Ishikawa (cell line): Measurements from ENCODE around the gene PLEKHN1.

Source experiments
- CREB1 ChIP-seq: IDR thresholded peaks from 2 replicates; pipeline ENCODE4 v1.6.1; 2012; ENCODE audit warnings: low read depth
- EGR1 ChIP-seq: IDR thresholded peaks from 2 replicates; pipeline ENCODE4 v1.6.1; 2012
- EP300 ChIP-seq: IDR thresholded peaks from 2 replicates; pipeline ENCODE4 v1.6.1; 2012; ENCODE audit warnings: borderline replicate concordance
- FOXM1 ChIP-seq: IDR thresholded peaks from 2 replicates; pipeline ENCODE4 v1.6.1; 2012; ENCODE audit warnings: low read depth, borderline replicate concordance
- NFIC ChIP-seq: IDR thresholded peaks from 2 replicates; pipeline ENCODE4 v1.6.1; 2012
- RAD21 ChIP-seq: IDR thresholded peaks from 2 replicates; pipeline ENCODE4 v1.6.1; 2012; ENCODE audit warnings: low read depth
- TAF1 ChIP-seq: IDR thresholded peaks from 2 replicates; pipeline ENCODE4 v1.6.1; 2012; ENCODE audit warnings: low read depth, mild to moderate bottlenecking
- TCF12 ChIP-seq: IDR thresholded peaks from 2 replicates; pipeline ENCODE4 v1.6.1; 2012; ENCODE audit warnings: low read depth
- TEAD4 ChIP-seq: IDR thresholded peaks from 2 replicates; pipeline ENCODE4 v1.6.1; 2012
- YY1 ChIP-seq: IDR thresholded peaks from 2 replicates; pipeline ENCODE4 v1.6.1; 2012; ENCODE audit warnings: low read depth
- ZBTB7A ChIP-seq: IDR thresholded peaks from 2 replicates; pipeline ENCODE4 v1.6.1; 2012; ENCODE audit warnings: low read depth
- TF ChIP-seq, protein P1 (sequence below): IDR thresholded peaks from 2 replicates; pipeline ENCODE4 v1.6.1; 2012; ENCODE audit warnings: low read depth, mild to moderate bottlenecking
- TF ChIP-seq, protein P2 (sequence below): IDR thresholded peaks from 2 replicates; pipeline ENCODE4 v1.6.1; 2012
- TF ChIP-seq, protein P3 (sequence below): IDR thresholded peaks from 2 replicates; pipeline ENCODE4 v1.6.1; 2012

The PLEKHN1 gene

DNA sequence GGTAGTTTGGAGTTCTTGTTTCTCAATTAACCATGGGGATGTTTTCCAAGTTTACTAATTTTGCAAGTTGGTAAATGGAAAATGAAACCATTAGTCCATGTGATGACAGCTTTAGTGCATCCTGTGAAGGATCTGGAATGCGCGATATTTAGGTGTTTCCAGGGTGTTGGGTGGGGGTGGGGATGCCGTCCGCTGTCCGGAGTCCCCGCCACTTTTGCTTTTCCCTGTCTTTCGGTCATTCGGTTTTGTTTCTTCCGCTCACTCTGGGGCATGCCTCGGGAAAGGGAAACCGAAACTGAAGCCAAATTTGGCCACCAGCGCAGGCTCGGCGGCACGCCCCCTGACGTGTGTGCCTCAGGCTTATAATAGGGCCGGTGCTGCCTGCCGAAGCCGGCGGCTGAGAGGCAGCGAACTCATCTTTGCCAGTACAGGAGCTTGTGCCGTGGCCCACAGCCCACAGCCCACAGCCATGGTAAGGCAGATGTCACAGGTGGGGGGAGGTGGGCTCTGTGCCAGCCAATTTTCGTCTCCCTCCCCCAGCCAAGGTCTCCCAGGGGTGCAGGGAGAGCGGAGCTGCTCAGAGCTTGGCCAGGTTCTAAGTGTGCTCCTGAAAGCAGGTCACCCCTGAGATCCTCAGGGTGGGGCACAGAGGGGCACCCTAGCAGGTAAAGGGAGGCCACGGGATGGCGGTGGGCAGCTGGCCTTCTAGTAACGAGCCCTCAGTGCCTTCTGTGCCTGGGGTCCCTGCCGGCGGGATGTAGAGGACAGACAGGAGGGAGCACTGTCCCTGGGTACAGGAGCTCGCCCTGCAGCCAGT lies 47.0 kb downstream of the PLEKHN1 start, which contains the start of gene ISG15:
Gene ISG15, plus strand, starts transcription at position 393 of the 817 bp plus-strand sequence. Its CDS starts 77 bp downstream, at position 470.
- TF ChIP-seq NFIC, result 0 out of 2 replicates have a peak, but pooled peaks have one; percentile 10
- no peak for TF ChIP-seq RAD21

DNA sequence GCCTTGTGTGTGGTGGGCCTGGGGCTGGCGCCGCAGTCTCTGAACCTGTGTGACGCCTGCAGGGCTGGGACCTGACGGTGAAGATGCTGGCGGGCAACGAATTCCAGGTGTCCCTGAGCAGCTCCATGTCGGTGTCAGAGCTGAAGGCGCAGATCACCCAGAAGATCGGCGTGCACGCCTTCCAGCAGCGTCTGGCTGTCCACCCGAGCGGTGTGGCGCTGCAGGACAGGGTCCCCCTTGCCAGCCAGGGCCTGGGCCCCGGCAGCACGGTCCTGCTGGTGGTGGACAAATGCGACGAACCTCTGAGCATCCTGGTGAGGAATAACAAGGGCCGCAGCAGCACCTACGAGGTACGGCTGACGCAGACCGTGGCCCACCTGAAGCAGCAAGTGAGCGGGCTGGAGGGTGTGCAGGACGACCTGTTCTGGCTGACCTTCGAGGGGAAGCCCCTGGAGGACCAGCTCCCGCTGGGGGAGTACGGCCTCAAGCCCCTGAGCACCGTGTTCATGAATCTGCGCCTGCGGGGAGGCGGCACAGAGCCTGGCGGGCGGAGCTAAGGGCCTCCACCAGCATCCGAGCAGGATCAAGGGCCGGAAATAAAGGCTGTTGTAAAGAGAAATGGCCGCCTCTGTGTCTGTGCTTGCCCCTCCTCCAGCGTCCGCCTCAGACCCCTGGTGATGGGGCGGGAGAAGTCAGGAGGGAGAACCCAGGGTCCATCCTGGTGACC lies 47.8 kb downstream of the PLEKHN1 start:
- TF ChIP-seq, protein P1, sequence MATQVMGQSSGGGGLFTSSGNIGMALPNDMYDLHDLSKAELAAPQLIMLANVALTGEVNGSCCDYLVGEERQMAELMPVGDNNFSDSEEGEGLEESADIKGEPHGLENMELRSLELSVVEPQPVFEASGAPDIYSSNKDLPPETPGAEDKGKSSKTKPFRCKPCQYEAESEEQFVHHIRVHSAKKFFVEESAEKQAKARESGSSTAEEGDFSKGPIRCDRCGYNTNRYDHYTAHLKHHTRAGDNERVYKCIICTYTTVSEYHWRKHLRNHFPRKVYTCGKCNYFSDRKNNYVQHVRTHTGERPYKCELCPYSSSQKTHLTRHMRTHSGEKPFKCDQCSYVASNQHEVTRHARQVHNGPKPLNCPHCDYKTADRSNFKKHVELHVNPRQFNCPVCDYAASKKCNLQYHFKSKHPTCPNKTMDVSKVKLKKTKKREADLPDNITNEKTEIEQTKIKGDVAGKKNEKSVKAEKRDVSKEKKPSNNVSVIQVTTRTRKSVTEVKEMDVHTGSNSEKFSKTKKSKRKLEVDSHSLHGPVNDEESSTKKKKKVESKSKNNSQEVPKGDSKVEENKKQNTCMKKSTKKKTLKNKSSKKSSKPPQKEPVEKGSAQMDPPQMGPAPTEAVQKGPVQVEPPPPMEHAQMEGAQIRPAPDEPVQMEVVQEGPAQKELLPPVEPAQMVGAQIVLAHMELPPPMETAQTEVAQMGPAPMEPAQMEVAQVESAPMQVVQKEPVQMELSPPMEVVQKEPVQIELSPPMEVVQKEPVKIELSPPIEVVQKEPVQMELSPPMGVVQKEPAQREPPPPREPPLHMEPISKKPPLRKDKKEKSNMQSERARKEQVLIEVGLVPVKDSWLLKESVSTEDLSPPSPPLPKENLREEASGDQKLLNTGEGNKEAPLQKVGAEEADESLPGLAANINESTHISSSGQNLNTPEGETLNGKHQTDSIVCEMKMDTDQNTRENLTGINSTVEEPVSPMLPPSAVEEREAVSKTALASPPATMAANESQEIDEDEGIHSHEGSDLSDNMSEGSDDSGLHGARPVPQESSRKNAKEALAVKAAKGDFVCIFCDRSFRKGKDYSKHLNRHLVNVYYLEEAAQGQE, result no peak
- TF ChIP-seq EP300 (no peak), TCF12 (no peak), ZBTB7A (no peak), TEAD4 (no peak), YY1 (no peak), FOXM1 (no peak)

DNA sequence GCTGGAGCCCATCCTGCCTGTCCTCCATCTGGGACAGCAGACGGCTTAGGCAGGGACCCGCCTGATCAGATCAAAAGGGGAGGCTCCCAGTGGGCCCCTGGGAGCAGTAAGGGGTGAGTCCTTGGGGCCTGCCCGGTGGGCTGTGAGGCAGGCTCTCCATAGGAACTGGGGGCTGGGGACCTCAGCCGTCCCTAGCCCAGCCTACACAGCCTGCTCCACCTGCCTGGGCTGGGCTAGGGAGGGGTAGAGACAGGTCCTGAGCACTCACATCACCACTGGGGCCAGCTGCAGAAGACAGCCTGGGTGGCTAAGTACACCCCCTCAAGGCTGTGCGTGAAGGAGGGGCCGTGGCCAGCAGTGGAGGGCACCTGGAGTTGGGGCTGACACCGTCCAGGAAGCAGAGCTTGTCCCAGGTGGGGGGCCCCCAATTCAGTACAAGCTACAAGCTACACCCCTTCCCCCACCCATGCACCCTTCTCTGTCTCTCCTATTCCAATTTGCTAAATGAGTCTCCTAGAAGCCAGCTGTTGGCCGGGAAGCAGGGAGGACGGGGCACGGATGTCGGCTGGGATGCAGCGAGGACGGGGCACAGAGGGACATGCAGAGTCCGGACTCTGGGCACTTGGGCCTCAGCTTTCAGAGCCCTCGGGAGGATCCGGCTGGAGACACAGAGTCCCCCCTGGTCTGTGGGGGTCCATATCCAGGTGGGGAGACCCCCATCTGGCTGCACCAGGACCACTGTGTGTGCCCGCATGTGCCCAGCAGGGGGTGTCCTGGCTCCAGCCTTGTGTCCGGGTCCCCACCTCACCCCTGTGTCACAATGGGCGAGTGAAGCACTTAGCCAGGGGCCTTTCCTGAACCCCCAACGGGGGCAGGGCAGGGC lies 48.8 kb downstream of the PLEKHN1 start:
- peak; percentile 50; the same call in 1 of the 2 replicates for TF ChIP-seq RAD21
- TF ChIP-seq YY1, result no peak
- TF ChIP-seq, protein P1, result no peak

DNA sequence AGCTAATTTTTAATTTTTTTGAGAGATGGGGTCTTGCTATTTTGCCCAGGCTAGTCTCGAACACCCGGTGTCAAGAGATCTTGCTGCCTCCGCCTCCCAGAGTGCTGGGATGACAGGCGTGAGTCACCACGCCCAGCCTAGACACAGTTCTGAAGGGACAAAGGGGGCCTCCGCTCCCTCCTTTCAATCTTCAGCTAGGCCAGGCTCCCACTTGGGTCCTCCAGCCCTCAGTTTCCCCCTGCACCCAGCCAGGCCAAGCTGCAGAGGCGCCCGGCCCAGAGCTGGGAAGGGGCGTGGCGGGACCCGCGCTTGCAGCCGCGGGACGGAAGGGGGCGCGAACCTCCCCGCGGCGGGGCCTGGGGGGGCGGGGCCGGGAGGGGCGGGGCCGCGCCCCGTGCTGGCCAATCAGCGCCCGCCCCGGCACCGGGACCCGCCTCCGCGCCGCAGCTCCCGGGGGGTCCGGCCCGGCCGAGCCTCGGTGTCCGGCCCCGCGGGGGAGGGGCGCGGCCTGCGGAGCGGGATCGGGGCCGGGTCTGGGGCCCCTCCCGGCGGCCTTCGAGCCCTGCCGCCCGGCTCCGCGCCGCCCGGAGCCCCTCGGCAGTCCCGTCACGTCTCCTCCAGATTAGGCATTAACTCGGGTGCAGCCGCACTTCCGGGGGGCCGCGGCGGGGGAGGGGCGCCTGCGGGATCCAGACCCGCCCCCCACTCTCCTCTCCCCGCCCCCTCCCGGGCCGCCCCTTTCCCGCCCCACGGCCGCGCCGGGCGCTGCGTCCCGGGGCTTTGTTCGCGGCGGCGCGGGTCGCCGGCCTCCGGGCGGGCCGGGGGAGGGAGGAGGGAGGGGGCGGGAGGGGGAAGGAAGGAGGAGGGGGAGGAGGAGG lies 53.1 kb downstream of the PLEKHN1 start:
- TF ChIP-seq ZBTB7A (peak; percentile 45; the same call in 1 of the 2 replicates), TAF1 (no peak)

DNA sequence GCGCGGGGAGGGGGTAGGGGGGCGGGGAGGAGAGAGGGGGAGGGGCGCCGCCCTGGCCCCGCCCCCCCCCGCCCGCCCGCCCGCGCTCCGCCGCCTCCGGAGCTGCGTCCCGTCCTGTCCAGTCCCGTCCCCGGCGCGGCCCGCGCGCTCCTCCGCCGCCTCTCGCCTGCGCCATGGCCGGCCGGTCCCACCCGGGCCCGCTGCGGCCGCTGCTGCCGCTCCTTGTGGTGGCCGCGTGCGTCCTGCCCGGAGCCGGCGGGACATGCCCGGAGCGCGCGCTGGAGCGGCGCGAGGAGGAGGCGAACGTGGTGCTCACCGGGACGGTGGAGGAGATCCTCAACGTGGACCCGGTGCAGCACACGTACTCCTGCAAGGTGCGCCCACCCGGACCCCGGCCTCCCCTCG lies 53.7 kb downstream of the PLEKHN1 start, which contains the start of gene AGRN:
Gene AGRN, plus strand, starts transcription at position 121 of the 405 bp plus-strand sequence. Its CDS starts 53 bp downstream, at position 174.
- TF ChIP-seq, protein P2, sequence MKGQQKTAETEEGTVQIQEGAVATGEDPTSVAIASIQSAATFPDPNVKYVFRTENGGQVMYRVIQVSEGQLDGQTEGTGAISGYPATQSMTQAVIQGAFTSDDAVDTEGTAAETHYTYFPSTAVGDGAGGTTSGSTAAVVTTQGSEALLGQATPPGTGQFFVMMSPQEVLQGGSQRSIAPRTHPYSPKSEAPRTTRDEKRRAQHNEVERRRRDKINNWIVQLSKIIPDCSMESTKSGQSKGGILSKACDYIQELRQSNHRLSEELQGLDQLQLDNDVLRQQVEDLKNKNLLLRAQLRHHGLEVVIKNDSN, result no peak
- TF ChIP-seq, protein P3, sequence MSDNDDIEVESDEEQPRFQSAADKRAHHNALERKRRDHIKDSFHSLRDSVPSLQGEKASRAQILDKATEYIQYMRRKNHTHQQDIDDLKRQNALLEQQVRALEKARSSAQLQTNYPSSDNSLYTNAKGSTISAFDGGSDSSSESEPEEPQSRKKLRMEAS, result peak; percentile 14; the same call in 1 of the 2 replicates
- TF ChIP-seq NFIC (no peak), YY1 (no peak), CREB1 (no peak)

DNA sequence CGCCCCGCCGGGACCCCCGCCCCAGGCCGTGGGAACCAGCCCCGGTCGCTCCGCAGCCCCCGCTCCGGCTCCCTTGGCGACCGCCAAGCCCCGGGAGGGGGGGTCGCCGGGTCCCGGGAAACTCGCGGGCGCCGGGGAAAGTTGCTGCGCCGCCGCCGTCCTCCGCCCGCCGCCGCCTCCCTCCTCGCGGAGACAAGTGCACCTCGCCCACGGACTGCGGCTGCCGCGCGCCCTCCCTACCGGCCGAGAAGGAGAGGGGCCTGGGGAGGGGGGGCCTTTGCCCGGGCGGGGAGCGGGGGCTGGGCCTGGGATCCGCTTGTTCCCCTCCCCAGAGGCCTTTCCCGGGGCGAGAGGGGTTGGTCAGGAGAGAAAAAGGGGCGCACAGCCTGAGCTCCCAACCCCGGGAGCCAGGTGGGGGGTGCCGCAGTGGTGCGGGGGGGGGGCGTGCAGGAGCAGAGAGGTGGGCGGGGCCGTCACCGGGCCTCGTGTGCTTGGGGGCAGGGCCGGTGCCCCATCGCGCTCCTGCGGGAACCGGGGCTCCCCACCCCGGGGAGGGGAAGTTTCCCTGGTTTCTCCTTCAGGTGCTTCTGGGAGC lies 54.2 kb downstream of the PLEKHN1 start:
- TF ChIP-seq FOXM1 (no peak), EGR1 (peak; percentile 23; the same call in 1 of the 2 replicates), ZBTB7A (0 out of 2 replicates have a peak, but pooled peaks have one; percentile 31), EP300 (no peak)
